ENCODE data around the gene KIF20A.

DNA sequence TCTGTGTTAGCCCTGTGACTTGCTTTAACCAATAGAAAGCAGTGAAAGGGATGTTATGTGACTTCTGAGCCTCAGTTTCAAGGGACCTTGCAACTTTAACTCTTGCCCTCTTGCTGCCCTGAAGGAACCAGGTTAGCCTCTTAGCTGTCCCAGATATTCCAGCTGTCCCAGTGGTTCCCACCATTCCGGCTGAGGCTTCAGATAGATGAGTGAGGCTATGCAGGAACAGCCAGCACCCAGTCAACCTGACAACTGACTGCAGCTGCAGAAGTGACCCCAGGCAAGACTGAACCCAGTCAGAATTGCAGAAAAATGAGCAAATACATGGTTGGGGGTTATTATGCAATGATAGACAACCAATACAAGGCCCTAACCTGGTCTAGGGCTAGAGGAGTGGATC is 44.6 kb downstream of the KIF20A start:
- no peak for TF ChIP-seq CTCF (IDR thresholded peaks at IDR 0.05)
- TF ChIP-seq POLR2A (IDR thresholded peaks at IDR 0.05), result no peak

All from uterus (tissue), 2 donors.